ENCODE results near the gene TECR.

DNA sequence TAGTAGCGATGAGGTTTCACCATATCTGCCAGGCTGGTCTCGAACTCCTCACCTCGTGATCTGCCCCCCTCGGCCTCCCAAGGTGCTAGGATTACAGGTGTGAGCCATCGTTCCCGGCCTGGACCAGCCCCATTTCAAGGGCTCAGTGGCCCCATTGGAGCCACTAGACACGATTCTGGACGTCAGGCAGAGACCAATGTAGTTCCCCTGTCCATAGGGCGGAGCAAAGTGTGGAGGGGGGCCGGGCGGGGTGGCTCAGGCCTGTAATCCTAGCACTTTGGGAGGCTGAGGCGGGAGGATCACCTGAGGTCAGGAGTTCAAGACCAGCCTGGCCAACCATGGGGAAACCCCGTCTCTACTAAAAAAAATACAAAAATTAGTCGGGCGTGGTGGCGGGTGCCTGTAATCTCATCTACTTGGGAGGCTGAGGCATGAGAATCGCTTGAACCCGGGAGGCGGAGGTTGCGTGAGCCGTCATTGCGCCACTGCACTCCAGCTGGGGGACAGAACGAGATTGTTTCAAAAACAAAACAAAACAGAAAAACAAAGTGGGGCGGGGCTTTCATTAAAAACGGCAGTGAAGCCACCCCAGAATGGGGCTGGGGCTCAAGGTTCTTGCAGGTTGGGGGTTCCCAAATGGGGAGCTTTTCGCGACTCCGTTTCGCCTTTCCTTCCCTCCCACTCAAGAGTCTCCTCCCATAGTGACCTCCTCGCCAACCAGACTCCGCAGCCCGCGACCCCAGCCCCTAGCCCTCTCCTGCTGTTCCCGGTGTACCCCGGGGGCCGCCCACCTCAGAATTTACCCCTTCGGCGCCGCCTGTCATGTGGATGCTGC, 758 bp upstream of the TECR start:
- no peak for TF ChIP-seq POLR2A (IDR thresholded peaks at IDR 0.05)
- TF ChIP-seq, protein P1, sequence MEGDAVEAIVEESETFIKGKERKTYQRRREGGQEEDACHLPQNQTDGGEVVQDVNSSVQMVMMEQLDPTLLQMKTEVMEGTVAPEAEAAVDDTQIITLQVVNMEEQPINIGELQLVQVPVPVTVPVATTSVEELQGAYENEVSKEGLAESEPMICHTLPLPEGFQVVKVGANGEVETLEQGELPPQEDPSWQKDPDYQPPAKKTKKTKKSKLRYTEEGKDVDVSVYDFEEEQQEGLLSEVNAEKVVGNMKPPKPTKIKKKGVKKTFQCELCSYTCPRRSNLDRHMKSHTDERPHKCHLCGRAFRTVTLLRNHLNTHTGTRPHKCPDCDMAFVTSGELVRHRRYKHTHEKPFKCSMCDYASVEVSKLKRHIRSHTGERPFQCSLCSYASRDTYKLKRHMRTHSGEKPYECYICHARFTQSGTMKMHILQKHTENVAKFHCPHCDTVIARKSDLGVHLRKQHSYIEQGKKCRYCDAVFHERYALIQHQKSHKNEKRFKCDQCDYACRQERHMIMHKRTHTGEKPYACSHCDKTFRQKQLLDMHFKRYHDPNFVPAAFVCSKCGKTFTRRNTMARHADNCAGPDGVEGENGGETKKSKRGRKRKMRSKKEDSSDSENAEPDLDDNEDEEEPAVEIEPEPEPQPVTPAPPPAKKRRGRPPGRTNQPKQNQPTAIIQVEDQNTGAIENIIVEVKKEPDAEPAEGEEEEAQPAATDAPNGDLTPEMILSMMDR (IDR thresholded peaks at IDR 0.05) = no peak

Measured in uterus (tissue), 2 donors.